Measurements from ENCODE around the gene MIXL1. TPM values are rescaled to one million over a fixed set of nuclear protein-coding genes. Genes with fewer than 3 reads are reported as not detected.
"Not testable (repeated sequence)": the region's sequence is repeated elsewhere in the genome, so short reads cannot be mapped to it uniquely, and the experiment has no call there.

MIXL1 gene
- 1.6 TPM for polyA plus RNA-seq

DNA sequence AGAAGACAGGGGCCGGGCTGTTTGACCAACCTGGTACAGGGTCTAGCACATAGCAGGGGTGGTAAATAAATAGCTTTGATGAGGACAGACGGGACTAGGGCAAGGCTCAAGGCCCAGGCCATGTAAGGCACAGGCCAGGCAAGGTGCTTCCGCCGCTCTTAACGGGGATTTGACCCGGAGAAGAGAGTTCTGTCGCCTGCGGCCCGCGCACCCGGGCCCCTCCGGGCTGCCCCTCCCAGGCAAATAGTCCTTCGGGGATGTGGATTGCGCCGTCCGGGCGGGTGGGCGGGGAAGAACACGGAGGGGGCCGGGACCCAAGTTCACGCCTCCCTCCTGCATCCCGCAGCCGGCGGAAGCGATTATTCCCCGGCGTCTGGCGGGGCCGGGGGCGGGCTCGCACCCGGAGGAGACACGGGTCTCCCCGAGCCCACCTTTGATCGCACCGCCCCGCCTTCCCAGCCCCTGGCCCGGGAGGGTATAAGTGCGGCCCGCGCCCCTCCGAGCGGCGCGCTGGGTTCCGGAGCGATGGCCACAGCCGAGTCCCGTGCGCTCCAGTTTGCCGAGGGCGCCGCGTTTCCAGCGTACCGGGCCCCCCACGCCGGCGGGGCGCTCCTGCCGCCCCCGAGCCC lies at the start of gene MIXL1:
TSS of gene MIXL1 (plus strand) at position 508 of the 629 bp plus-strand sequence. CDS start at position 526, 18 bp downstream.
- H3K27ac Mint-ChIP-seq, result peak within 1 kb of the TSS in 2 of 3 donors; percentile 42 to 78
- H3K36me3 Mint-ChIP-seq, result no peaks in the 10 kb centered on the region
- no peaks in the 10 kb centered on the region for H3K9me3 Mint-ChIP-seq
- H3K27me3 Mint-ChIP-seq, result no peaks in the 10 kb centered on the region
- H3K4me1 Mint-ChIP-seq, result peaks cover 7 to 14% (median 10%) of the 10 kb centered on the region in 3 donors
- H3K4me3 Mint-ChIP-seq, result peak within 1 kb of the TSS; percentile 89 to 96 (median 92)

DNA sequence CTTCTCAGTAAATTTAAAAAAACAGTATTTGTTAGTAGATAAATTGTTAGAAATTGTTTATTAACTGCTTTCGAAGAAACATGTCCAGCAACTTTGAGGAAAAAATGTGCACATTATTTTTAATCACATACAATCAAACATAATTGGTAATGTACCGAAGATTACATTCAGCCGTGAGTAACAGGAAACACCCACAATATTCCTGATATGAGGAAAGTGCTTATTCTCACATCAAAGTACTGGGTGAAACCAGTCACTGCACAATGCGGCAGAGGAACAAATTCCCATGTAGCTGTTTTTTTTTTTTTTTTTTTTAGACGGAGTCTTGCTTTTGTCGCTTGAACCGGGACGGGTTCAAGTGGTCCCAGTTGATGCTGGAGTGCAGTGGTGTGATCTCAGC lies 46.6 kb upstream of the MIXL1 start:
- Mint-ChIP-seq H3K4me3 (no peak overlapping the region), H3K27ac (no peak overlapping the region), H3K9me3 (no peaks in the 10 kb centered on the region), H3K4me1 (peaks cover 33 to 43% (median 42%) of the 10 kb centered on the region in 3 donors), H3K36me3 (peaks cover 10% of the 10 kb centered on the region), H3K27me3 (no peaks in the 10 kb centered on the region)

DNA sequence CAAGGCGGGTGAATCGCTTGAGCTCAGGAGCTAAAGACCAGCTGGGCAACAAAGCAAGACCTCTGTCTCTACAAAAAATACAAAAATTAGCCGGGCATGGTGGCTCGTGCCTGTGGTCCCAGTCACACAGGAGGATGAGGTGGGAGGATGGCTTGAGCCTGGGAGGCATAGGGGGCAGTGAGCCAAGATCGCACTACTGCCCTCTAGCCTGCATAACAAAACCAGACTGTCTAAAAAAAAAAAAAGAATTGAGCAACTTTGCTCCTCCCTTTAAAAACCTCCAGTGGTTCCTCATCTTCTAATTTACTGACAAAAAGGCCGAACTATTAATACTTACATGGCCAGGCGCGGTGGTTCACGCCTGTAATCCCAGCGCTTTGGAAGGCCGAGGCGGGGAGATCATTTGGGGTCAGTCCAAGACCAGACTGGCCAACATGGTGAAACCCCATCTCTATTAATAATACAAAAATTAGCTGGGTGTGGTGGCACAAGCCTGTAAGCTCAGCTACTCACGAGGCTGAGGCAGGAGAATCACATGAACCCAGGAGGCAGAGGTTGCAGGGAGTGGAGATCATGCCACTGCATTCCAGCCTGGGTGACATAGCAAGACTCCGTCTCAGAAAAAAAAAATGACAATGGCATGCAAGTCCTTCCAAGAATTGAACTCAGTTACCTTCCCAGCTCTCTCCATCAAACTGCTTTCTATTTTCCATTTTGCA lies 41.3 kb upstream of the MIXL1 start:
- Mint-ChIP-seq H3K9me3 (no peaks in the 10 kb centered on the region), H3K27me3 (no peaks in the 10 kb centered on the region), H3K27ac (peak overlapping the region; percentile 63 to 88 (median 63)), H3K4me3 (peak overlapping the region; percentile 74 to 92 (median 82)), H3K4me1 (peaks cover 49 to 58% (median 57%) of the 10 kb centered on the region in 3 donors), H3K36me3 (peaks cover 6% of the 10 kb centered on the region)

DNA sequence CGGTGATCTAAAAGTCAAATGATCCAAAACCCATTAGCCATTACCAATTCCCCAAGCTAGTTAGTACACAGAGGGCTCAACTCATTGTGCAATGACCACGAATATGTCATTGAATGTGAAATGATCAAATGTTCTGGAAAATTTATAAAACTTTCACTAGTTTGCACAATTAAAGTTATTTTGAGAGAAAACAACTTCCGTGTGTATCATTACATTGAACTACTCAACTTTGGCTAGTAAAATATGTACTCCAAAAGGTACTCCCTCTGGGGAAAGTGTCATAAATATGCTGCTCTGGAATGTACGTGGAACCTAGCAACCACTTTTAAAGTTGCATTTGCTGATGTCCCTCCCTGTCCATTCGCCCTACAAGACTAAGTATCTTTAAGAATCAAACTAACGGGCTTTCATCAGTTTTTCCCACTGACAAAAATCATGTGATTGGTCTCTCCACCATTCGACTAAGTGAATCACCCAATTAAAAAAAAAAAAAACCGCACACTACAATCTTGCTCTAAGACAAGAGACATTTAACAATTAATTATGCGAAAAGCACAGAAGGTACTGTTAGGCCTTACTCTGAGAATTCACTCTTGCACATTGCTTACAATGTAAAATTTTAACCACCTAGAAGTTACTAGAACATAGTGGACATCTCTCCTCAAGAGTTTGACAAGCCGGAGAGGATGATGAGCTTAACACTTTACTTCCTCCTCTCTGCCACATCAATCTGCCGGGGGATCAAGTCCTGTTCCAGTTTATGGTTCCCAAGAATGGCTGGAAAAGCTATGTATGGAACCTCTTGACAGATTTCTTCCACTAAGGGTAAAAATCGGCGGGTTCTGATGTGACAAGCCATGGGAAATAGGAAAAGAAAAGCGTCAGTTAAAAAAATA lies 38.1 kb upstream of the MIXL1 start:
- Mint-ChIP-seq H3K27ac (peak overlapping the region; percentile 89 to 96 (median 91)), H3K4me1 (peaks cover 37 to 45% (median 42%) of the 10 kb centered on the region in 3 donors), H3K9me3 (no peaks in the 10 kb centered on the region), H3K27me3 (no peaks in the 10 kb centered on the region), H3K36me3 (no peaks in the 10 kb centered on the region), H3K4me3 (peak overlapping the region; percentile 92 to 97 (median 96))

DNA sequence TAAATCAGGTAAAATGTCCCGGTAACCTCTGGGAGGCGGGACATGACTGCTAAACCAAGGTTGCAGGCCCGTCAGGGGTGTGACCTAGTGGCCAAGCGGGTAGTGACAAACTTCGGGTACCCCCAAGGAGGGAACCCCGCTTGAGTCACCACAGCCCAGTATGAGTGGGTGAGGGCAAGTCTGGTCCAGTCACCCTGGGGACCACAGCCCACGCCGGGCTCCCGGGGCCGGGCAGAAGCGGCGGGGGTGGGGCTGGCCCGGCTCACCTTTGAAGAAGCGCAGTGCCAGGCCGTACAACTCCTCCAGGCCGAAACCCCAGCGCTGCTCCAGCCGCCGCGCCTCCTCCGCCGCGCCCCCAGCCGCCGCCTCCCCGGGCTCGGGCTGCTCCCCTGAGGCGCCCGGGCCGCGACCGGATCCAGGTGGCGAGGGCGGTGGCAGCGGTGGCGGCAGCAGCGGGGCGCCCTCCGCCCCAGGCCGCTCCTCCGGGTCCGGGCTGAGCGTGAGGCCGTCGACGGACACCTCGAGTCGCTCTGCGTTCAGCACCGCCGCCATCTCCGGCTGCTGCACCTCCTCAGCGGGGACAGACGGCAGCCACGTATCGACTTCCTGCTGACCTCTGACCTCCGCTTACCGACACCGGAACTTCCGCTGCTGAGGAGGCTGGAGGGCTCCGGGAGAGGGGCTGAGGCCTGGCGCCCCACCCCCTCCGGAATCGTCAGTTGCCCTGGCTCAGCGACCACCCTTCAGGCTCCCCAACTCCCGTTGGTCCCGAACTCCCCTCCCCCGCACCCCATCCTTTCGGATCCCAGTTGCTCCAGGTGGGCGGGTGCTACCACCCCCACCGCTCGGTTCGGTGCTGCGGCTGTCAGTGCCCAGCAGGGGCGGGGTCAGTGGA lies 37.1 kb upstream of the MIXL1 start, which contains the start of gene ACBD3:
TSS of gene ACBD3 (minus strand) at position 618 of the 895 bp plus-strand sequence. CDS start at position 552, 66 bp downstream.
- Mint-ChIP-seq H3K4me3 (peak within 1 kb of the TSS; percentile 95 to 97 (median 96)), H3K27ac (peak within 1 kb of the TSS; percentile 89 to 96 (median 95)), H3K36me3 (no peaks in the 10 kb centered on the region), H3K4me1 (peaks cover 30 to 38% (median 33%) of the 10 kb centered on the region in 3 donors), H3K9me3 (no peaks in the 10 kb centered on the region), H3K27me3 (no peaks in the 10 kb centered on the region)

DNA sequence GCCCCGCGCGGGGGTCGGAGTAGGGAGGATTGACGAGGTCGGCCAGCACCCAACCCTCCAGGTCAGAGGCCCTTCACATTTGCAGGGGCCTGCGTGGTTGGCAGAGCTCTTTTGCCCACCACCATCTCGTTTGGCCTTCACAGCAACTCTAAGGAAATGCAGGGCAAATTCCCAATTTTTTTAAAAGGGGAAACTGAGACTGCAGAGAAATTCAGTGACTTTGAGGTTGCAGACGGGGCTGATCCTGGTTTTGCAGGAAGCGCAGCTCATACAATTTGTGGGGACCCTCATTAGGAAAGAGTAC lies 36.5 kb upstream of the MIXL1 start:
- Mint-ChIP-seq H3K36me3 (no peaks in the 10 kb centered on the region), H3K27me3 (no peaks in the 10 kb centered on the region), H3K4me1 (peaks cover 25 to 33% (median 27%) of the 10 kb centered on the region in 3 donors), H3K9me3 (no peaks in the 10 kb centered on the region), H3K27ac (peak overlapping the region; percentile 83 to 95 (median 84)), H3K4me3 (peak overlapping the region; percentile 95 to 96 (median 96))

DNA sequence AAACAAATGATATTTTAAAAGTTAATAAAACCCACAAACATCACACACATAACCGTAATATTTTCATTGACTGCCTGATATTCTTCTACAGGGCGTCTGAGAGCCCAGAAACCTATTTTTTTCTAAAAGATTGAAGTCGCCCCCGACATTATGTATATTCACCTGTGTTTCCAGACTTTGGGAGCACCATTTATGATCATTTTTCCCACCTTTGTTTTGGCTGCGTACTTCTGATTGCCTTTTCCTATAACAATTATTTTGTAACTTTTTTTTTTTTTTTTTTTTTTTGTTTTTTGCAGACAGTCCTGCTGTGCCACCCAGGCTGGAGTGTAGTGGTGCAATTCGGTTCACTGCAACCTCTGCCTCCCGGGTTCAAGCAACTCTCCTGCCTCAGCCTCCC lies 36.1 kb upstream of the MIXL1 start:
- no peaks in the 10 kb centered on the region for H3K27me3 Mint-ChIP-seq
- peak overlapping the region; percentile 95 to 96 (median 96) for H3K4me3 Mint-ChIP-seq
- peak overlapping the region; percentile 83 to 95 (median 84) for H3K27ac Mint-ChIP-seq
- H3K9me3 Mint-ChIP-seq, result no peaks in the 10 kb centered on the region
- no peaks in the 10 kb centered on the region for H3K36me3 Mint-ChIP-seq
- peaks cover 21 to 31% (median 23%) of the 10 kb centered on the region in 3 donors for H3K4me1 Mint-ChIP-seq

DNA sequence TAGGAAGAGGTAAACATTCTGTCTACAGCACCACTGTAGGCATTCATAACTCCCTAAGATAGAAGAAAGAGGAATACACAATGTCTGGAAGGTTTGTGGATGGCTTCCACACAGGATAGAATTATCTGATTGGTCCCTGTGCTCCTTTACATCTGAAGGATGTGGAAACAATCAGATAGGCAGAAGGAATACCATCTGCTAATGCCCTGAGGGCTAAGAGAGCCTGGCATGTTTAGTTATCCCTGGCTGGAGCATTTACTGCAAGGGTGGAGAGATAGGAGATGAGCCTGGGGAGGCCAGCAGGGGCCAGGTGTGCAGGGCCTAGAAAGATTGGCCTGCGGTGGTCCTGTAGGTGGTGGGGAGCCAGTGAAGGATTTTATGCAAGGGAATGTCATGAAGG lies 28.3 kb upstream of the MIXL1 start:
- no peaks in the 10 kb centered on the region for H3K36me3 Mint-ChIP-seq
- no peak overlapping the region for H3K4me3 Mint-ChIP-seq
- no peaks in the 10 kb centered on the region for H3K27me3 Mint-ChIP-seq
- H3K9me3 Mint-ChIP-seq, result no peaks in the 10 kb centered on the region
- peaks cover 8 to 13% (median 11%) of the 10 kb centered on the region in 3 donors for H3K4me1 Mint-ChIP-seq
- H3K27ac Mint-ChIP-seq, result no peak overlapping the region

DNA sequence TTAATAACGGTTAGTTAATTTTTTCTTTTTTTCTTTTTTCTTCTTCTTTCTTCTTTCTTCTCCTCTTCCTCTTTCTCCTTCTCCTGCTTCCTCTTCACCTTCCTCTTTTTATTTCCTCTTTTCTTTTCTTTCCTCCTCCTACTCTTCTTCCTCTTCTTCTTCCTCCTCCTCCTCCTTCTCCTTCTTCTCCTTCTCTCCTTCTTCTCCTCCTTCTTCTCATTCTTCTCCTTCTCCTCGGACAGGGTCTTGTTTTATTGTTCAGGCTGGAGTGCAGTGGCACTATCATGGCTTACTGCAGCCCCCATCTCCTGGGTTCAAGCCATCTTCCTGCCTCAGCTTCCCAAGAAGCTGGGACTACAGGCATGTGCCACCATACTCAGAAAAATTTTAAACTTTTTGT lies 23.5 kb upstream of the MIXL1 start:
- Mint-ChIP-seq H3K27me3 (no peaks in the 10 kb centered on the region), H3K36me3 (no peaks in the 10 kb centered on the region), H3K9me3 (no peaks in the 10 kb centered on the region), H3K4me3 (peak overlapping the region in 1 of 4 donors; percentile 28), H3K27ac (peak overlapping the region in 1 of 3 donors; percentile 75), H3K4me1 (peaks cover 16 to 21% (median 18%) of the 10 kb centered on the region in 3 donors)

DNA sequence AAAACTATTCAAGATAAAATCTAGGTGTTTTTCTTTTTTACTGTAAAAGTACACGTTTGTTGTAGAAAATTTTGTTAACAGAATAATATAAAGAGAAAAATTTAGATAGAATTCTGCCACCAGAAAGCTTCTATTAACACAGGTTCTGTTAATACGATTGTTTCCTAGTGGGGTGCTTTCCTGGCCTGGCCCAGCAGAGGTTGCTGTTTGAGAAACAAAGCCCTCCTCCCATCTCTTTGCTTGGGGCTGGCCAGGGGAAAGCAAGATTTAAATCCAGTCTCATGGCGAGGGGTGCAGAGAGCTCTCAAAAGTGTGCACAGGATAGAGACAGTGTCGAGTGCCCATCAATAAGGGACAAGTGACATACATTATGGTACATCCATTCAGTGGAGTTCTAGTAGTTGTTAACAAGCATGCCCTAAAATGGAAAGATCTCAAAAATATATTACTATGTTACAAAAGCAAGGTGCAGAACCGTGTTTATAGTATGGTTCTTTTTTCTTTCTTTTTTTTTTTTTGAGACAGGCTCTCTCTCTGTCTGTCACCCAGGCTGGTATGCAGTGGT lies 22.4 kb upstream of the MIXL1 start:
- Mint-ChIP-seq H3K4me3 (no peak overlapping the region), H3K9me3 (no peaks in the 10 kb centered on the region), H3K36me3 (no peaks in the 10 kb centered on the region), H3K27me3 (no peaks in the 10 kb centered on the region), H3K27ac (peak overlapping the region in 1 of 3 donors; percentile 80), H3K4me1 (peaks cover 16 to 21% (median 18%) of the 10 kb centered on the region in 3 donors)

DNA sequence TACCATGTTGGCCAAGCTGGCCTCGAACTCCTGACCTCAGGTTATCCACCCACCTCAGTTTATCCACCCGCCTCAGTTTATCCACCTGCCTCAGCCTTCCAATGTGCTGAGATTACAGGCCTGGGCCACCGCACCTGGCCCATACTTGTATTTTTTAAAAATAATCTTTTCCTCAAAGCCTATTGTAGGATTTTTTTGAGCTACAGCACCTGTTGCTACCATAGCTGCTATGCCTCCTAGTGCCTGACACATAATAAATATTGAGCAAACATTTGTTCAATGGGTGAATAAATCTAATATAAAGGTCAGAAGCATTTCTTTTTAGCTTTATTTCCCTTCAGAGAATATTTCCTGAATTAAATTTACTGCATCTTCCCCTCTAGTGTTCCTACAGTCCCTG lies 21.2 kb upstream of the MIXL1 start:
- Mint-ChIP-seq H3K27me3 (no peaks in the 10 kb centered on the region), H3K27ac (no peak overlapping the region), H3K9me3 (no peaks in the 10 kb centered on the region), H3K4me3 (no peak overlapping the region), H3K4me1 (peaks cover 13 to 18% (median 13%) of the 10 kb centered on the region in 3 donors), H3K36me3 (no peaks in the 10 kb centered on the region)

DNA sequence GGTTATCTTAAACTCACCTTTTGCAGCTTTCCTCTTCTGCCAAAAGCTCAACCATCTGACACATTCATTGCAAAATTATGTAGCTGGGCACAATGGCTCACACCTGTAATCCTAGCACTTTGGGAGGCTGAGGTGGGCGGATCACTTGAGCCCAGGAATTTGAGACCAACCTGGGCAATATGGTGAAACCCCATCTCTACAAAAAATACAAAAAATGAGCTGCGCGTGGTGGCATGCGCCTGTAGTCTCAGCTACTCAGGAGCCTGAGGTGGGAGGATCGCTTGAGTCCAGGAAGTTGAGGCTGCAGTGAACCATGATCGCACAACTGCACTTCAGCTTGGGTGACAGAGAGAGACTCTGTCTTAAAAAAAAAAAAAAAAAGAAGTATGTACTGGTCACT lies 20.8 kb upstream of the MIXL1 start:
- not testable (repeated sequence) for H3K4me3 Mint-ChIP-seq, H3K36me3 Mint-ChIP-seq, H3K9me3 Mint-ChIP-seq, H3K27ac Mint-ChIP-seq, H3K27me3 Mint-ChIP-seq
- H3K4me1 Mint-ChIP-seq, result peaks cover 12 to 18% (median 13%) of the 10 kb centered on the region in 3 donors

DNA sequence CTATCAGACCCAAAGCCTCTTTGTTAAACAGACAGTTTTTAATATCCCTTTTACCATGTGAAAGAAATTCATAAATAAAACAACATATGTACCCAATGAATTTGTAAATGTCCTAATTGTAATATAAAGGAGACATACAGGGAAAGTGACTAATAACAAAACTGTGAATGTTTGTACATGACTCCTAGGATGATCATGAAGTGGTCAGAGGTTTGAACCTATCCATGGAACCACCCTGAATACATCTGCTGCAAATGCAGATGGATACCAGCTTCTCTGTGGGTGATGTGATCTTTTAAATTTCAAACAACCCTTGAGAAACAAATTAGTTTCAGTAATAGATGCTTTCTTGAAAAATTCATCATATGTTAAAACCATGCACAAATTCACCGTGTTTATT lies 20.2 kb upstream of the MIXL1 start:
- Mint-ChIP-seq H3K27ac (no peak overlapping the region), H3K36me3 (no peaks in the 10 kb centered on the region), H3K9me3 (no peaks in the 10 kb centered on the region), H3K27me3 (no peaks in the 10 kb centered on the region), H3K4me1 (peaks cover 11 to 18% (median 12%) of the 10 kb centered on the region in 3 donors), H3K4me3 (no peak overlapping the region)

DNA sequence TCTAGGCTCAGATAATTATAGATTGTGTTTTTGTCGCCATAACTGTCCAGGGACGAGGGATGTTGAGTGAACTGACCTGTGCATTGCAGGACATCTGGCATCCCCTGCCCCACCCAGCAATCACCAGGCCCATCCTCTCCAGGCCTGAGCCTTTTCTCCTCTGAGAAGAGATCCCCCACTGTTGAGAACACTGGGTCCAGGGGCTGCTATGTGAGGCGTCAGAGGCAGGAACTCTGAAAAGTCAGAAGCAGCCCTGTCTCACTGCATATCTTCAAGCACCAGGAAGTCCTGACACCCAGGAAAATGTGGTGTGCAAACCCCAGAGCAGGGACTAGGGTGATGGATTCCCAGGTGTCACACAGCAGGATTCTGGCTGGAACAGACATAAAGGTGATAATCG lies 19.8 kb upstream of the MIXL1 start:
- H3K4me3 Mint-ChIP-seq, result no peak overlapping the region
- H3K9me3 Mint-ChIP-seq, result no peaks in the 10 kb centered on the region
- peaks cover 11 to 18% (median 12%) of the 10 kb centered on the region in 3 donors for H3K4me1 Mint-ChIP-seq
- no peak overlapping the region for H3K27ac Mint-ChIP-seq
- no peaks in the 10 kb centered on the region for H3K36me3 Mint-ChIP-seq
- H3K27me3 Mint-ChIP-seq, result no peaks in the 10 kb centered on the region
